GM21360 (cell line): ENCODE data around the gene NSMCE1.

Source experiments
- ATAC-seq: cut with Tn5 transposase; IDR thresholded peaks from one replicate; pipeline ENCODE4 v1.9.1; 2021; ENCODE audit warnings: mild to moderate bottlenecking, moderate library complexity; ENCODE audit not compliant: unreplicated experiment

Gene NSMCE1

GRCh38 chr16:27199235-27199586 lies 69.4 kb downstream of the NSMCE1 start:
- no peak for ATAC-seq

- no peak for ATAC-seq
These were observed 69.9 kb downstream of the NSMCE1 start for GRCh38 chr16:27198451-27199234.

GRCh38 chr16:27197004-27197403 lies 71.6 kb downstream of the NSMCE1 start:
- no peak for ATAC-seq

GRCh38 chr16:27195941-27196595 lies 72.5 kb downstream of the NSMCE1 start:
- ATAC-seq, result no peak

GRCh38 chr16:27195076-27195741 lies 73.4 kb downstream of the NSMCE1 start:
- no peak for ATAC-seq

GRCh38 chr16:27193300-27193990 lies 75.1 kb downstream of the NSMCE1 start:
- ATAC-seq, result no peak

GRCh38 chr16:27191352-27191924 lies 77.1 kb downstream of the NSMCE1 start:
- no peak for ATAC-seq

GRCh38 chr16:27190316-27190871 lies 78.2 kb downstream of the NSMCE1 start:
- no peak for ATAC-seq

GRCh38 chr16:27189335-27189972 lies 79.1 kb downstream of the NSMCE1 start:
- ATAC-seq, result no peak

GRCh38 chr16:27188633-27189032 lies 79.9 kb downstream of the NSMCE1 start:
- no peak for ATAC-seq

- ATAC-seq, result no peak
These were observed 82.8 kb downstream of the NSMCE1 start for GRCh38 chr16:27185776-27186130.

- no peak for ATAC-seq
These were observed 85.6 kb downstream of the NSMCE1 start for GRCh38 chr16:27182906-27183405.

- no peak for ATAC-seq
These were observed 87.4 kb downstream of the NSMCE1 start for GRCh38 chr16:27181019-27181790.

- ATAC-seq, result peak; percentile 82
These were observed 89.0 kb downstream of the NSMCE1 start for GRCh38 chr16:27179500-27180072.

GRCh38 chr16:27177031-27177774 lies 91.4 kb downstream of the NSMCE1 start:
- ATAC-seq, result no peak

GRCh38 chr16:27175888-27176287 lies 92.7 kb downstream of the NSMCE1 start:
- no peak for ATAC-seq
